Measurements from ENCODE around the gene SLC25A1. TPM values are rescaled to one million over a fixed set of nuclear protein-coding genes. Genes with fewer than 3 reads are reported as not detected.
"Not testable (repeated sequence)": the region's sequence is repeated elsewhere in the genome, so short reads cannot be mapped to it uniquely, and the experiment has no call there.

Gene SLC25A1
- total RNA-seq, 4 donors from 2014 or later: 60.1 to 83.2 (median 71.1) TPM

- 5 to 8% methylated on average over 41 to 58 of the region's 58 CpGs for WGBS, 2 donors
- H3K4me3 ChIP-seq (ENCODE audit: low read depth, poor library complexity, severe bottlenecking): no peak overlapping the region
- DNase-seq (ENCODE audit: low spot score in 2 of 2): no peak
- TF ChIP-seq, protein P1, sequence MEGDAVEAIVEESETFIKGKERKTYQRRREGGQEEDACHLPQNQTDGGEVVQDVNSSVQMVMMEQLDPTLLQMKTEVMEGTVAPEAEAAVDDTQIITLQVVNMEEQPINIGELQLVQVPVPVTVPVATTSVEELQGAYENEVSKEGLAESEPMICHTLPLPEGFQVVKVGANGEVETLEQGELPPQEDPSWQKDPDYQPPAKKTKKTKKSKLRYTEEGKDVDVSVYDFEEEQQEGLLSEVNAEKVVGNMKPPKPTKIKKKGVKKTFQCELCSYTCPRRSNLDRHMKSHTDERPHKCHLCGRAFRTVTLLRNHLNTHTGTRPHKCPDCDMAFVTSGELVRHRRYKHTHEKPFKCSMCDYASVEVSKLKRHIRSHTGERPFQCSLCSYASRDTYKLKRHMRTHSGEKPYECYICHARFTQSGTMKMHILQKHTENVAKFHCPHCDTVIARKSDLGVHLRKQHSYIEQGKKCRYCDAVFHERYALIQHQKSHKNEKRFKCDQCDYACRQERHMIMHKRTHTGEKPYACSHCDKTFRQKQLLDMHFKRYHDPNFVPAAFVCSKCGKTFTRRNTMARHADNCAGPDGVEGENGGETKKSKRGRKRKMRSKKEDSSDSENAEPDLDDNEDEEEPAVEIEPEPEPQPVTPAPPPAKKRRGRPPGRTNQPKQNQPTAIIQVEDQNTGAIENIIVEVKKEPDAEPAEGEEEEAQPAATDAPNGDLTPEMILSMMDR (IDR thresholded peaks at IDR 0.05): no peak
- TF ChIP-seq POLR2A (IDR thresholded peaks at IDR 0.05): no peak
- intact Hi-C loops (cut with DNase I; ENCODE audit: low total_unique reads): no loop called here
These were observed 9.3 kb downstream of the SLC25A1 start for GRCh38 chr22:19169002-19169946.

DNA sequence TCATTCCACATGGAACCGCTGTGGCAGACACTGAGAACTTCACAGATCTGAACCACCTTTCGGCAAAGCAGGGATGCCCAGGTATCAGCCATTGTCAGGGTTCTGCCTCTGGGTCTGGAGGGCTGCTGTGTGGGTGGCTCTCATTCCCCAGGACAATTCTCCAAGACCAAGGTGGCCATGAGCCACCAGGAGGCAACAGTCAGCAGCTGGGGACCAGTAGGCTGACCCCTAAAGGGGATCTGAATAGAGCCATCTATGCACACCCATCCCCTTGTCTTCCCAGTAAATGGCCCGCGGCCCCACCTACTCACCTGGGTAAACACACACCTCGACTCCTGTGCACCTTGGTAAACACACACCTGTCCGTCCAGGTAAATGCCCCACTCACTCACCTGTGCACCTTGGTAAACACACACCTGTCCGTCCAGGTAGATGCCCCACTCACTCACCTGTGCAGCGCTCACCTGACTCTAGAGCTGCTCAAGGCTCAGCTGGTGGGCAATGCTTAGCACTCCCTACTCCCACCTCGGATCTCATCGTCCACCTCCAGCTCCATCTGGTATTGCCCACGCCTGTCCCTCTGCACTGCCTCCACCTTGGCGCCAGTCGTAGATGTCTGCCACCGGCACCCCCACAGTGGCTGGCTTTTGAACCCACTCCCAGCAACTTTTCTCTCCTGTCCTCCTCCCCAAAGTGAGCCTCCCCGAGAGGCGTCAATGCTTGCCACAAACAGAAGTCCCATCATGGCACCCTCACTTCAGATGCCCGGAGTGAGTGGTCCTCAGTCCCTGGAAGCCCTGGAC, 10.2 kb downstream of the SLC25A1 start:
- no peak for DNase-seq (ENCODE audit: low spot score in 2 of 2)
- H3K4me3 ChIP-seq (ENCODE audit: low read depth, poor library complexity, severe bottlenecking): no peak overlapping the region
- 65 to 77% methylated on average over 17 of the region's 17 CpGs for WGBS, 2 donors
- intact Hi-C loops (cut with DNase I; ENCODE audit: low total_unique reads): no loop called here
- TF ChIP-seq, protein P1 (IDR thresholded peaks at IDR 0.05): no peak
- TF ChIP-seq POLR2A (IDR thresholded peaks at IDR 0.05): no peak

- no peak for DNase-seq (ENCODE audit: low spot score in 2 of 2)
- TF ChIP-seq, protein P1 (IDR thresholded peaks at IDR 0.05): no peak
- TF ChIP-seq POLR2A (IDR thresholded peaks at IDR 0.05): no peak
- no peak overlapping the region for H3K4me3 ChIP-seq (ENCODE audit: low read depth, poor library complexity, severe bottlenecking)
- WGBS, 2 donors: 59 to 71% methylated on average over 13 of the region's 13 CpGs
- intact Hi-C loops (cut with DNase I; ENCODE audit: low total_unique reads): no loop called here
These were observed 11.2 kb downstream of the SLC25A1 start for GRCh38 chr22:19167106-19167869.

DNA sequence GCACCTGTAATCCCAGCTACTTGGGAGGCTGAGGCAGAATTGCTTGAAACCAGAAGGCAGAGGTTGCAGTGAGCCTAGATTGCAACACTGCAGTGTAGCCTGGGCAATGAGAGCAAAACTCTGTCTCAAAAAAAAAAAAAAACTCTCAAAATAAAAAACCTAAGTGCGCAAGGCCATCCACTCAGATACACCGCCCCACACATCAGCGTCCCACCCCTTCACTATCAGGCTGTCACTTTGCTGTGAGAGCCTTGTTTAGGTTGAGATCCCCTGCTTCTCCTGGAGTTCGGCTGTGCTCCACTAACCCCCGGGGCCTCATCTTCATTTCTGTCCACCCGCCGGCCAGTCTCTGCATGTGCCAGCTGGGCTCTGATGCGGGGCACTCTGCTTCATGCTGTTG, 12.1 kb downstream of the SLC25A1 start:
- no peak overlapping the region for H3K4me3 ChIP-seq (ENCODE audit: low read depth, poor library complexity, severe bottlenecking)
- no peak for TF ChIP-seq POLR2A (IDR thresholded peaks at IDR 0.05)
- TF ChIP-seq, protein P1 (IDR thresholded peaks at IDR 0.05): no peak
- DNase-seq (ENCODE audit: low spot score in 2 of 2): no peak
- intact Hi-C loops (cut with DNase I; ENCODE audit: low total_unique reads): no loop called here
- WGBS, 2 donors: 78 to 83% methylated on average over 8 of the region's 8 CpGs

DNA sequence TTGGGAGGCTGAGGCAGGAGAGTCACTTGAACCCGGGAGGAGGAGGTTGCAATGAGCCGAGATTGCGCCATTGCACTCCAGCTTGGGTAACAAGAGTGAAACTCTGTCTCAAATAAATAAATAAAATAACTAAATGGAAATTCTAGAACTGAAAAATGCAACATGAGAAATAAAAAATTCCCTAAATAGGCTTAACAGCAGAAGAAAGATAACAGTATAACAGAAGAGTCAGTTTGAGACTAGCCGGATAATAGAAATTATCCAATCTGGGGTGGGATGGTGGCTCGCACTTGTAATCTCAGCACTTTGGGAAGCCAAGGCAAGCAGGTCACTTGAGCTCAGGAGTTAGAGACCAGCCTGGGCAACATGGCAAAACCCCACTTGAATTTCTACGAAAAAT, 14.1 kb downstream of the SLC25A1 start:
- no peak for DNase-seq (ENCODE audit: low spot score in 2 of 2)
- intact Hi-C loops (cut with DNase I; ENCODE audit: low total_unique reads): no loop called here
- WGBS, 2 donors: 95 to 96% methylated on average over 6 of the region's 6 CpGs
- H3K4me3 ChIP-seq (ENCODE audit: low read depth, poor library complexity, severe bottlenecking): no peak overlapping the region
- TF ChIP-seq, protein P1 (IDR thresholded peaks at IDR 0.05): no peak
- TF ChIP-seq POLR2A (IDR thresholded peaks at IDR 0.05): no peak

DNA sequence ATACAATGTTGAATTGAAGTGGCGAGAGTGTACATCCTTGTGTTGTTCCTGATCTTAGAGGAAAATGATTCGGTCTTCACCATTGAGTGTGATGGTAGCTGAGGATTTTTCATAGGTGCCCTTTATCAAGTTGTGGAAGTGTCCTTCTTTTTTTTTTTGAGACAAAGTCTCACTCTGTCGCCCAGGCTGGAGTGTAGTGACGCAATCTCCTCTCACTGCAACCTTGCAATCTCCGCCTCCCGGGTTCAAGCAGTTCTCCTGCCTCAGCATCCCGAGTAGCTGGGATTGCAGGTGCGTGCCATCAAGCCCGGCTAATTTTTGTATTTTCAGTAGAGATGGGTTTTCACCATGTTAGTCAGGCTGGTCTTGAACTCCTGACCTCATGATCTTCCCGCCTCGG, 19.9 kb downstream of the SLC25A1 start:
- WGBS, 2 donors: 87 to 90% methylated on average over 11 of the region's 11 CpGs
- intact Hi-C loops (cut with DNase I; ENCODE audit: low total_unique reads); DNase-seq (ENCODE audit: low spot score in 2 of 2); H3K4me3 ChIP-seq (ENCODE audit: low read depth, poor library complexity, severe bottlenecking): not testable (repeated sequence)

- DNase-seq (ENCODE audit: low spot score in 2 of 2); H3K4me3 ChIP-seq (ENCODE audit: low read depth, poor library complexity, severe bottlenecking); intact Hi-C loops (cut with DNase I; ENCODE audit: low total_unique reads): not testable (repeated sequence)
- WGBS, 2 donors: 69 to 71% methylated on average over 9 of the region's 9 CpGs
These were observed 22.4 kb downstream of the SLC25A1 start for GRCh38 chr22:19156109-19156508.
